ENCODE measurements around the gene LPP.

The LPP gene

DNA sequence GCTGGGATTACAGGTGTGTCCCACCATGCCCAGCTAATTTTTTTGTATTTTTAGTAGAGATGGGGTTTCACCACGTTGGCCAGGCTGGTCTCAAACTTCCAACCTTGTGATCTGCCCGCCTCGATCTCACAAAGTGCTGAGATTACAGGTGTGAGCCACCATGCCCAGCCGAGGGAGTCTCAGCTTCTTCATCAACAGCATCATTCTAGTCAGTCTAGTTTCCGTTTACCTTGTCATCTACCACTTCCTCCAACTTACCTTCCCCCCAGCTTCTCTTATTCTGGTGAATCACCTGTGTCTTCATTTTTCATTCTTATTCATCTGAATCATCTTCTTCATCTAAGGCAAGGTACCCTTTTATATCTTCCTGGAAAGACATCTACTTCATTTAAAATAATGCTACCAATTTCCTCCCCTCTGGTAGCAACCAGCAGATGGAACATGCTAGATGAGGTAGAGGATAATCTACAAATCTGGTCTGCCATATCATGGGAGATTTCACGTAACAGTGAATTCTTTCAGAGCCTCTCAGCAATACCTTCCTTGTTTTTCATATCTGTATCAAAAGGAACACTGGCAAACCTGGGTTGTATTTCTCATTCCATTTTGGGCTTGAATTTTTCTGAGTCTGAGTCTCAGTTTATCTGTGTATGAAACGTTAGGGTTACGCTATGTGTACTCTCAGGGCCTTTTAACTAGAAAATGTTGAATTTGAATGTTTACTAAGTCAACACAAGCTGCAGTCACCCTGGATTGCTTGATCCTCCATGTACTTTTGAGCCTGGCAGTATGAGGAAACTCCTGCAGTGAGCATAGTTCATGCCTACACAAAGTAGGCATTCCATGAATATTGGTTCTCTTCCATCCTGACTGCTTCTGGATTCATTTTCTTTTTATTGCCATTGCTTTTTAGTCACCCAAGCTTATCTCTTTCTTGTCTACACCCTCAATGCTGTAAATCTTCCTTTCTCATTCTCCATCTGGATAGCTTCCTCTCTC, 16.8 kb downstream of the LPP start:
- DNase-seq, result no peak

DNA sequence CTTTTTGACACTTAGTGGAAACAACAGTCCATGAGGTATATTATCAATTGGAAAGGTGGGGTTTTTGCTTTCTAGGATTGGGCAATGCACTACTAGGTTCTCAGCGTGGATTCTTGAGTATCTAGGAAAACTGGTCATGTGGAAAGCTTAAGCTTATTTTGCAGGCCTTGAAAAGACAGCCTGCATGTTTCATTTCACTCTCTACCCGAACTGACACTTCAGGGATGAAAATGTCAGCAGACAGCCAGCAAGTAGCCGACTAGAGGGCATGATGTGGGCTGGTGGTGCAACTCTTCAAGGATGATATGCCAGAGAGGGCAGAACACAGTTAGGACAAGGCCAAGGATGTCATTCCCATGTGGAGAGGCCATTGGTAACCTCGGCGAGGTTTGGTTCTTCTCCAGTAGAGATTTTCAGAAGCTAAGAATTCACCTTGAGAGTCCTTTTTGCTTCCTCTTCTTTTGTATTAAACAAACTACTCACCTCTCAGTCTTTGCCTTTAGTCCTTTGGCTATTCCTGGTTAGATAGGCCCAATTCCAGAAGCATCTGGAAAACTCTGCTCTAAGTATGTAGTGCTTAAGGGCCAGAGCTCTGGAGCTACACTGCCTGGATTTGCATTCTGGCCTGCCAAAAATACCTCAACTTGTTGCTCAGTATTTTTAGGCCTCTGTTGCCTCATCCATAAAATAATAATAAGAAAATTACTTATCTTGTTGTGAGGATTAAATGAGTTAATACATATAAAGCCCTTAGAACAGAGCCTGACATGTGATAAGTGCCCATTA, 17.9 kb downstream of the LPP start:
- DNase-seq, result no peak

DNA sequence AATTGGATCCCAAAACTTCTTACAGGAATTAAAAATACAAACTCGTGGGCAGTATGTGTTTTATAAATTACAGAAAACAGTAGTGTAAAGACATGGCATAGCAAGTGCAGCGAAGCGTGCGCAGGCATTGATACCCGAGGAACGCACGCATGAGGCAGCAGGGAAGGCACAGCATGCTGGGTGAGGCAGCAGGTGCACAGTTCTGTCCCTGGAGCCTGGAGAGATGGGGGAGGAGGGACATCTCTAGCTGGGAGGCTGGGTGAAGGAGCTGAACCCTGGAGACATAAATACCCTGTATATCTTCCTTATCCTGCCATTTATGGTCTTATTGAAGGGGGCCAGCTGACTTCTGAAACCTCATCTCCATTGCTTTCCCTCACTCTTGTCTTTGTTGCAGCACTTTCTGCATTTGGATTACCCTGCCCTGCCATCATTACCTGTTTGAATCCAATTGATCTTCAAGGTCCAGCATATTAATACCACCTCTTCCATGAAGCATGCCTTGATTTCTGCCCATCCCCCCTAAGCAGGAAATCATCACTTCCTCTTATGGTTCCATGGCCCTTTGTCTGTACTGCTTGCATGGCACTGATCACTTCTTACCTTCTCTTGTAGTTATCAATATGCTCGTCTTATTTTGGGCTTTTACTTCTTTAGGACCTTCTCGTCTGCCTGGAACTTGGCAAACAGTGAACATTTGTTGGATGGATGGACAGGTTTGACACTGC, 20.5 kb downstream of the LPP start:
- no peak for DNase-seq

DNA sequence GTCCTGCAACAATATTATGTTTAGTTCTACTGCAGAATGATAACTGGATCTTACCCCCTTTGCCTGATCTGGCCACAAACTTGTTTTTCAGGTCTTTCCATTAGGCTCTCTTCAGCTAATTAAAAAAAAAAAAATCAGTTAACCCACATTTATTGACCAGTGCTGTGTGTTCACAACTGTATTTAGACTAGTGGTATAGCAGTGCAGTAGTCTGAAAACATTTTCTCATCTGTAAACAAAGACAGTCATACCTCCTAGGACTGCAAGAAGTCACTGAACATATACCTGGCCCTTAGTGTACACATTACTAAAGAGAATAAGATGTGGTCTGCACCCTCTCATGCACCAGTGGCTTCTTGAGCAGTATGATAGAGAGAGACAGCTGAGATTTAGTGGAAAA, 22.5 kb downstream of the LPP start:
- DNase-seq, result no peak

DNA sequence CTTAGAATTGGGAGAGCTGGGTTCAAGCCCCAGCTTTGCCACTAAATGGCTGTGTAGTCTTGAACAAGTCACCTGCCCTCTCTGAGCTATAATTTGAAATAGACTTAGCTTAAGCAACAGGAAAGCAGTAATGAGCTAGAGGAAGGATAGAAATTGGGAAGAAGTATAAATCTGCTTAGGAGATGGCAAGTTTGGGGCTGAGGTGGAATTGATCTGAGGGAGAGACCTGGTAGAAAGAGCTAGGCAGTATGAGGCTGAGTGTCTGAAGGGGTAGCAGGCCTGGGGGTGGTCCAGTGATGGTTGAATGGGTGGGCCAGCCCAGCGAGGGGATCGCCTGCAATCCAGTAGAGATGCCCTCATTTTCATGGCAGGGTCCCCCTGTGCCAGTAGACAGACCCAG, 22.9 kb downstream of the LPP start:
- DNase-seq, result no peak

DNA sequence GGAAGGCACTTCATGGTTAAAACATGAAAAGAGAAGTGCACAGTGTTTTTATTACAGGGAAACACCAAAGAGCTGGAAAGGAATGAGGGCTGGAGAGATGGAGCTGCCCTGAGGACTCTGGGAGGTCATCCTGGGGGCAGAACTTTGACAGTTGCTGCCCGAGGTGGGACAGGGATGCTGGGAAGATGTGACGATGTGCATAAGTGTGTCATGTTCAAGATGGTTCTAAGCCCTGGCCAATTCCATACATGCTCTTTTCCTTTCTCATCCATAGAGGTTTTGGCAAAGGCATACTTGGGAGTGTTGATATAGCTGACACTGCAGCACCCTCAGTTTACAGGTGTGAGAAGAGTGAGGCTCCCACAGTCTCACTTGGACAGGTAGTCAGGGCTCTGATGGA, 23.8 kb downstream of the LPP start:
- no peak for DNase-seq

DNA sequence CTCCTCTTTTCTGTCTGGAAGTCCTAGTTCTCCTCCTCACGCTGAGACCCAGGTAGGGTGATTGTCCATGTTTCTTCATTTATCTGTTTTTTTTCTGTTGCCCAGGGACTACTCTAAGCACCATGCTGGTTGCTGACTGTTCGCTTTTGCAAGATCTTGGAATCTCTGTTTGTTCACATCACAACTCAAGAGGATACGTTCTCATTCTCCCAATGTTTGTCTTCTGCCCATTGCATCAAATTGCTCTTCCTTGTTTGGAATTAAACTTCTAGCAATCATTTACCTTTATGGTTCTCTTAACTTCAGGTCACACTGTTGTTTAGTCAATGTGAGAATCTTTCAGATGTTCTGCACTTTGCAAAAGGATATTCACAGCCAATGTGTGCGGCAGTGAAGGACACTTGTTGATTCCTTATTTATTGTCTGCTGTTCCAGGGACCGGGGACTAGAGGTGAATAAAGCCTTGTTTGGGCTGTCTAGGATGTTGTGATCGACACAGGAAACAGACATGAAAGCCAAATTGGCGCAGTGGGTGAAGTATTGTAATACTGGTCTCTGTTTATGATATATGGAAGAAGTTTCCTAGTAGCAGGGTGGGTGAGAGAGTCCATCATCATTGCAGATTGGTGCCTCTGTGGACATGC, 24.5 kb downstream of the LPP start:
- DNase-seq, result peak; percentile 21

DNA sequence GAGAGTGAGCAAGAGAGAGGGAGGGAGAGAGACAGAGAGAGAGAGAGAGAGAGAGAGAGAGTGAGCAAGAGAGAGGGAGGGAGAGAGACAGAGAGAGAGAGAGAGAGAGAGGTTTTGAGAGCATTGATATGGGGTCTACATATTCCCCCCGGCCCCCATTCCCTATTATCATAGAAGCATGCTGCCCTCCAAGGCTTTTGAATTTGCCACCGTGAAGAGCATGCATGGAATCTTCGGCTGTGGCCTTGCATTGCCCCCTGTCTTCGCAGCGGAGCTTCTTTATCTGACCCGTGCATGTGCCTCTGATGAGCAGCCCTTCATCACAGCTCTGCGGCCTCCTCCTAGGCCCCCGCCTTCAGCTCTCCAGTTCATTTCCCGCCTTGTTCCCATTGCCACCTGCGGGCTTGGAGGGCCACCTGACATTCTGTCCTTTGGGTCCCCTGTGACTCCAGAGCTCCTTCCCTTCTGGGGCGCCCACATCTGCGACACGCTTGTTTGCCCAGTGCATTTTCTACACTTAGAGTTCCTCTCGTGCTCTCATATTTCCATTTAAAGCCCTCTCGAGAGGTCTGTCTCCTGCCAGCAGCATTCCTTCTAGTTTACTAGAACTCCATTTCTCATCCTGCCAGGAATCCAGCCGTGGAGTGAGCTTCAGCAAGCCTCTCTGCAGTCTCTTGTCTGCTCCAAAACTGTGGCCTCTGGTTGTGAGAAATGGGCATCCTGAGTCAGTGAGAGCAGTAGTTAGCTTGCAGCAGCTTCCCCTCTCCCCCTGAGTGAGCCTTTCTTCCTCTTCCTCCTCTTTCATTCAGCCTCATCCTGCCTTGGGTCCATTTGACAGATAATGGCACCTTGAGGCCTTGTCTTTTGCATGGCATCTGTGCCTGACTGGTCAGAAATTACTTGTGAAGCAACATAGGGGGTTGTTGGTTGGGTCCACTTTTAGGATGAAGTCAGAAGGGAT, 25.3 kb downstream of the LPP start:
- peak; percentile 77 for DNase-seq

DNA sequence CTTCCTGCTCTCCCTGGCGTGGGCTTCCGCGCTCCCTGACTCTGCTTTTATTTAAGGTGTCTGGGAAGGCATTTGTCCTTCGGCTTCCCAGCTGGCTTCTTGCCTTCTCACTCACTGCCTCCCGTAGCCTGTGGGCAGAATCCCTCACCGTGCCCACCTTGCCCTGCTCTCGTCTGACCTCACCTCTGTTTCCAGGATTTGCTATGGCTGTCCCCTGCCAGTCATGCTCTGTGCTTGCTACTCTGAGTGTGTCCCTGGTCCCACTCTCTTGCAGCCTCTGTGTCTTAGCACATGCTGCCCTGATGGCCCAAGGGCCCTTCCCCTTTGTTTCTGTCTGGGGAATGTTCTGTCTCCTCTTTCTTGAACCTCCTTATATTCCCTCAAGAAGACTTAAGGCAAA, 26.2 kb downstream of the LPP start:
- DNase-seq, result no peak

DNA sequence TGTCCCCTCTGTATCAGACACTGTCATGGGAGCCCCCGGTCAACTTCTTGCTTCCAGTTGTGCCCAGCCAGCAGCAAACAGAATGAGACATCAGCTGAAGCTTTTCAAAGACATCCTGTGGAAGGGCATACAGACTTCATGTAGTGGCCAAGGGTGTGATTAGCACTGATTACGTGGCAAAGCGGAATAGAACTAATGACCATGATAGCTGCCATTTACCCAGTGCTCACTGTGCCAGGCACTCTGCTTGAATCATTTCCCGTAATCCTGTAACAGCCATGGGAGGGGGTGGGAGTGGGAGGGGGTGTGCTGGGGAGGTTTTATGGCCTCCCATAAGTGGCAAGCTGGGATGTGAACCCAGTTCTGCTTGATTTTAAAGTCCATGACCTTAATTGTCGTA, 29.5 kb downstream of the LPP start:
- no peak for DNase-seq

DNA sequence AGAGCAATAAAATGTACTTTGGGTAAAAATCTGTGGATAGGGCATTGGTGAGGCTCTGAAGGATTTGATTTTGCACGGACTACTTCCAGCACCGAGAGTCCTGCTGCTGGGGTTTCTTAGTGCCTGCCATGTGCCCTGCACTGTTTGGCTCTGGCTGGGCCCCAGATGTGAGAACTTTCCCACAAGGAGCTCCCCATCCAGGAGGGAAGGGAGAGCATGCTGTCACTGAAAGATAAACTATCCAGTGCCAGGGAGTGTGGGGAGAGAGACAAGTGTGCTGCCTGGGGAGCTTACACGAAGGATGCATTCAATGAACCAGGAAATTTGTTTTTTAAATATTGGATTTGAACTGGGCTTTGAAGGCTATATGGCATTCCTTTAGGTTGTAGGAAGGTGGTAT, 30.2 kb downstream of the LPP start:
- no peak for DNase-seq

DNA sequence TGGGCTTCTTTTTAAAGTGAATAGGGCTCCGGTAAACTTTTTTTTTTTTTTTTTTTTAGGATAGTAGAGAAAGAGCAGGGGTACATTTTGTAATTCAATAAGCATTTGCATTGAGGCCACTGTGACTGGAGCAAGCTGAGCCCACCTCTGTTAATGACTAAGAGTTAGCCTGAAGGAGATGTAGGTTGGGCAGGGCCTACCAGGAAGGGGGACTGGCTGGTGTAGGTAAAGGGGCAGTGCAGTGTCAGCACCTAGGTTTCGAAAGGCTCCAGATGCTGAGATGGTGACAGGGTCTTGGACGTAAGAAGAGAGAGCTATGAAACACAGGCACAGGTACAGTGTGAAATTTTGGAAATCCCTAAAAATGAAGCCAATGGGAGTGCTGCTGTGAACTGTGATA, 30.7 kb downstream of the LPP start:
- DNase-seq, result no peak

DNA sequence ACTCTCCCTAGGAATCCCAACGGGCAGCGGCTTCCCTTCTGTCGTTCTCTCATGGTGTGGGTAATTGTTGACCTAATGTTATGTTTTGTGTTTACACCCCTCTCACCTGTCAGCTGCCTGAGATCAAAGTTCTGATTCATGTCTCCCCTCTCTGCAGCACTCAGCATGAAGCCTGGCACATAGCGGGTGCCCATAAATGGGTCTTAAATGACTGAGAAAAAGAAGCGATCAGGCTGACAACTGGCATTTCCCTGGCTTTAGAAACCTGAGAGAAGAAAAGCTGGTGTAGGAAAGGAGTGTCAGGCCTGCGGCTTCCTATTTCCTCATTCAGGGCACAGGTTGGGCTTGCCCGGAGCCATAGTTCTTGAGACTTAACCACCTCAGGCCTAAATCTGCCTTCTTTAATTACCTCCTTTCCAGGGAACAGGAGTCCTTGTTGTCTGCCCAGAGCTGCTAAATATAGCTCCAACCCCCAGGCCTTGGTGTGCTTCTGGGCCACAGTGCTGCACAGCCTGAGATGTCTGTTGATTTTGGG, 31.8 kb downstream of the LPP start:
- DNase-seq, result peak; percentile 52

DNA sequence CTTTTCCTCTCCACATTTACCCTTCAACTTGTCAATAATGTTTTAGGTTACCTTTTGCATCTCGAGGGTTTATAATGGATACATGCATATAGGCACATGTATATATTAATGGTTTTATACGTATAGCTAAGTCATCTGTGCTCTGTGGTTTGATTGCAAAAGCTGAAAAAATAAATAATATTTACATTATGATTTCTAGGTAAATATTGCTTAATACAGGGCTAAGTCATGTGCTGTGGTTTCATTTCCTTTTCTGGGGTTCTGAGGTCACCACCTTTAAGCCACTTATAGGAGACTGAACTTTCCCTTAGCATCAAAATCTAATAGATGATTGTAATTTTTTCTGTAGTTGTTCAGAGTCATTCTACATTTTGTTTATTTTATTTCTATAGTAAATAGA, 33.1 kb downstream of the LPP start:
- DNase-seq, result no peak

DNA sequence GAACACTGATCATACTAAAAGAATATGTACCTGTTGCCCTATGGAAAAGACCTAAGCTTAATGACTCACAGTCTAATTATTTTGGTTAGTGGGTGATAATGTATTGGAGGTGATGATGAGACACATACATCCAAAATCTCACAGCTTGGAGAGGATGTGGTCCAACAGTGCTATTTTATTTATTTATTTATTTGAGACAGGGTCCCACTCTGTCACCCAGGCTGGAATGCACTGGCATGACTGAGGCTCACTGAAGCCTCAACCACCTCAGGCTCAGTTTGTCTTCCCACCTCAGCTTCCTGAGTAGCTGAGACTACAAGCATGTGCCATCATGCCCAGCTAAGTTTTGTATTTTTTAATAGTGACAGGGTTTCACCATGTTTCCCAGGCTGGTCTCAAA, 35.0 kb downstream of the LPP start:
- no peak for DNase-seq

DNA sequence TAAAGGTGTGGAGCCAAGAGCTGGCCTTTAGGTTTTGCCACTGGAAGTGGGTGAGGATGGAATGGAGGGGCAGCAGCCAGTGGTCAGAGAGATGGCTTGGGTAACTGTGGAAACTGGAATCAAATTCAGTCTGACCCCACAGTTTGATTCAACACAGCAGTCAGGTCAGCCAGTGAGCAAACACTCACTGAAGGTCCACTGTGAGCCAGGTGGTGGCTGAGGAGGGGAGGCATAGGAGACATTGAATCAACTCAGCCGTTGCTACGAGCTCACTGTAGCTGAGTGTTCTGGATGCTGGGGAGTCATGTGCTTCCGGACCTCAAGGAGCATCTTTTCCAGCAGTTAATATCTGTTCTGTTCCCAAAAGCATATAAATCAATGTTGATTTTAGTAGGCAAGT, 37.5 kb downstream of the LPP start:
- DNase-seq, result no peak

DNA sequence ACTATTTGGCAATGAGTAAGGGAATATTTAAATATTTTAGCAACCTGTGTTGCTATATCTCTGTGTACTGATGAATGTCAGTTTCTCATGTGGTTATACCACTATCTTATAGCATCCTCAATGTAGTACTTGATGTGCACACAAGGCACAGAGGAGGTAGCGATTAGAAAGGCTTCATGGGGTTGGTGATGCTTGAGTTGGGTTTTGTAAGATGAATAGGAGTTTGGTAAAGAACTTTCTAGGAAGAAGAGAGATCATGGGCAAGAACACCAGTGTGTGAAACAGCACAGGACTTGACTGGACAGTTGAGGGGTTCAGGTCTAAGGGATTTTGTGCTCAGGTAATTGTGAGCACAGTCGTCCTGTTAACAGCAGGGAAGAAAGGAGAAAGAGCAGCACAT, 38.1 kb downstream of the LPP start:
- DNase-seq, result no peak

DNA sequence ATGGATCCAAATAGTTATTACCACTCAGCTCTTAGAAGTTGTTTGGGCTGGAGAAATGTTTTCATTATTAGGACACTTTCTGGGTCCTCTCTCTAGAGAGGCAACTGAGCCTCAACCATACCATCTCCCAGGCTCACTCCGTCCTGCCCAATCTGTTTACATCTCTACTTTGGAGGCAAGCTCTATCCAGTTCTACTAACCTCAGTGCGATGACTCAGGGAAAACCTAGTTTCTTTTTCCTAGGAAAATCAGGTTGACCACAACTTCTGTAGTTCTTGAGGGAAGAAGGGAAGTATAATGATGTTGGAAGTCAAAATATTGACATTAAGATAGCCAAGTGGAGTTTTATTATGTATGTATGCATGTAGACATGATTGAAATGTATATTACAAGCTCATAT, 40.4 kb downstream of the LPP start:
- DNase-seq, result no peak

DNA sequence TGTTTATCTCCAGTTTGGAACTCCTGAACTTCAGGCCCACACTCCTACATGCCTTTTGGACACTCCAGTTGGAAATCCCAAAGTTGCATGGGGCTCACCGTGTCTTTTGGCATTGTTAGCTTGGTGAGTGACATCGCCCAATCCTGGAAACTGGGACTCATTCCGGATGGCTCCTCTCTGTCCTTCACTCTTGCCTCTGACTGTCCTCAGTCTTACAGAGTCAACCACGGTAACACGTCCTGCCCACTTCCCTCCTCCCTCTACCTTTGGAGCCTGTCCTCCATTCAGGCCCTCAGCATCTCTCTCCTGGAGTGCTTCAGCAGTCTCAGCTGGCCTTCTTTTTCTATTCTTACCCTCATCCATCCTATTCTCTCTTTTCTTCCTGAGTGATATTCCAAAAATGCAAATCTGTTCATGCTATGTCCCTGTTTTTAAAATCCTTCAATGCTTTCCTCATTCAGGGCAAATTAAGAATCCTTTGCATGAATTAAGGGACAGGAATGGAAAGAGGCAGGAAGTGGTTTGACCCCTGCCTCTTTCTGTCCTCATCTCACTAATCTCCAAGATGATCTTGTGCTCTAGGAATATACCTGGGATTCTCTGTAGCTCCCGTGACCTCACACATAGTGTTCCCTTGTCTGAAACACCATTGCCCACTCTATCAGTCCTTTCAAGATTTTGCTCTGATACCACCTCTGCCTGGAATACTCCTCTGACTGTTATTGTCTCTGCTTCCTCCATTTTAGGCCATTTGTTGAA, 42.5 kb downstream of the LPP start:
- DNase-seq, result no peak

DNA sequence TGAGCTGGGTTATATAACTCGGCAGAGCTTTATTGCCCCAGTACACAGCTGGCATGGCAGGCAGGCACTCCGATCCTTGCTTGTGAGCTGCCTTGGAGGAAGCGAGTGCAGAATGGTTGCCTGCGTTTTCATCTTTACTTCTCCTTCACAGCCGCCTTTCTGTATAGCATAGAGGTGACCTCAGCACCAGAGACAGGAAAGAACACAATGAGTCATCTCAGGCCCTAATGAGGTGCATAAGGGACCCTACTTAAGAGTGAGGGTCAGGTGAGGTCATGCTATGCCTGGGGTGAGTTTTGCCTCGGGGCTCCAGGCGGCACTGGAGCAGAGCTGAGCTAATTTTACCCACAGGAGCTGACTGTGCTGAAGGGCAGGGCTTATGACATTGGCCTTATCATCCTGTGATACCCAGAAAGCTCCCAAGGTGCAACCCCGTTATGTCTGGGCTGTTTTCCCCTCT, 43.5 kb downstream of the LPP start:
- DNase-seq, result no peak

DNA sequence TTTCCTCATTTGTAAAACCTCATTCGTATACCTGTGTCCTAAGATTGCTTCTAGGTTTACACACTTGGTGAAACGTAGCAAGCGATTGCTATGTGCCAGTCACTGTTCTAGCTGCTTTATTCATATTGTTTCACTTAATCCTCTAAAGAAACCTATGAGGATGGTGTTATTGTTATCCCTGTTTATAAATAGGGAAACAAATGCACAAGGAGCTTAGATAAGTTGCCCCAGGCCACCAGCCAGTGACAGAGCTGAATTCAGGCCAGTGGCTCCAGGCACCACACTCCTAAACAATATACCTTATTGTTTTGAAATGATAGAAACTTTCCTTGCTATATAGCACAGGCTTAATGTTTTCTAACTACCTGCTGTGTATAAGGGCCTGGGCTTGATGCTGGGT, 44.0 kb downstream of the LPP start:
- no peak for DNase-seq
